Activated CD4-positive, alpha-beta T cell treated with anti-CD3 and anti-CD28 coated beads, Interleukin-2, amount 10 ng/mL, durations not matched to agents 24 days and 14 days (primary cell): ENCODE data around the gene OR1F1. TPM values are rescaled to one million over a fixed set of nuclear protein-coding genes. Genes with fewer than 3 reads are reported as not detected.

ENCODE experiments used
- DNase-seq: peaks from one replicate; pipeline ENCODE4 v3.0.0; 2022
- H3K27ac Mint-ChIP-seq: one replicate; pipeline ENCODE4 v1.8.0; 2022; ENCODE audit warnings: mild to moderate bottlenecking, mixed read lengths
- H3K27me3 Mint-ChIP-seq: one replicate; pipeline ENCODE4 v1.8.0; 2022; ENCODE audit warnings: mixed read lengths
- H3K36me3 Mint-ChIP-seq: one replicate; pipeline ENCODE4 v1.8.0; 2022; ENCODE audit warnings: low read depth, mild to moderate bottlenecking, mixed read lengths
- H3K4me1 Mint-ChIP-seq: one replicate; pipeline ENCODE4 v1.8.0; 2021; ENCODE audit warnings: mixed read lengths
- H3K4me3 Mint-ChIP-seq: one replicate; pipeline ENCODE4 v1.8.0; 2022; ENCODE audit warnings: mild to moderate bottlenecking, moderate library complexity, mixed read lengths
- H3K9me3 Mint-ChIP-seq: one replicate; pipeline ENCODE4 v1.8.0; 2021; ENCODE audit warnings: mixed read lengths
- intact Hi-C: fragments of 100-400 bp; cut with micrococcal nuclease; formaldehyde crosslinking; loops from one replicate; pipeline ENCODE4 v1.15.1; 2023
- total RNA-seq: library from RNA; stranded (reverse); gene quantifications from 2 replicates; pipeline ENCODE4 v1.2.3, GENCODE V29; 2022

Gene OR1F1
- total RNA-seq, 1 donor from 2014 or later, result not detected

- no peaks in the 10 kb centered on the region for H3K36me3 Mint-ChIP-seq
- H3K9me3 Mint-ChIP-seq, result peaks cover 14% of the 10 kb centered on the region
- intact Hi-C loops, result no loop called here
- no peak overlapping the region for H3K27ac Mint-ChIP-seq
- H3K4me3 Mint-ChIP-seq, result no peak overlapping the region
- H3K27me3 Mint-ChIP-seq, result no peaks in the 10 kb centered on the region
- DNase-seq, result no peak
- no peaks in the 10 kb centered on the region for H3K4me1 Mint-ChIP-seq
These were observed 54.7 kb downstream of the OR1F1 start for GRCh38 chr16:3242709-3243108.

- Mint-ChIP-seq H3K27me3 (no peaks in the 10 kb centered on the region), H3K4me1 (no peaks in the 10 kb centered on the region), H3K9me3 (peaks cover 14% of the 10 kb centered on the region), H3K4me3 (no peak overlapping the region), H3K36me3 (no peaks in the 10 kb centered on the region), H3K27ac (no peak overlapping the region)
- DNase-seq, result no peak
- intact Hi-C loops, result no loop called here
These were observed 55.9 kb downstream of the OR1F1 start for GRCh38 chr16:3243882-3244281.

- intact Hi-C loops, result no loop called here
- Mint-ChIP-seq H3K4me1 (no peaks in the 10 kb centered on the region), H3K27ac (no peak overlapping the region), H3K4me3 (no peak overlapping the region), H3K36me3 (peaks cover under 1% of the 10 kb centered on the region), H3K27me3 (peaks cover under 1% of the 10 kb centered on the region), H3K9me3 (peaks cover 13% of the 10 kb centered on the region)
- no peak for DNase-seq
These were observed 58.0 kb downstream of the OR1F1 start for GRCh38 chr16:3246002-3246401.

DNA sequence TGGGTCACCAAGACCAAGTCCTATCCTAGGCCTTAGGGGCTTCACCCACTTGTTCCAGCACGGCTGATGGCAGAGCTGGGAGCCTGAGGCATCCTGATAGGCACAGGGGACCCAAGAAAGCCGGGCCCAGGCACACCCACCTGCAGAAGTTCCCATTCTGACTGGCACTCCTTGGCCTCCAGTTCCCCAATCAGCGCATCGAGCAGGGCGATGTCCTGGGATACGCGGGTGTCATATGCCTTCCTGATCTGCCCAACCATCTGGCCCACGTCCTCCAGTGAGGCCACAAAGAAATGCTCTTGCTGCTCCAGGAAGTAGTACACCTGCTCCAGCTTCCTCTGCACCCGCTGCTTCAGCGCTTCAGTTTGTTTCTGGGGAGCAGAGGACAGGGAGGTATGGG lies 58.9 kb downstream of the OR1F1 start:
- peaks cover 10% of the 10 kb centered on the region for H3K9me3 Mint-ChIP-seq
- peaks cover 1% of the 10 kb centered on the region for H3K36me3 Mint-ChIP-seq
- intact Hi-C loops, result no loop called here
- H3K27me3 Mint-ChIP-seq, result peaks cover 2% of the 10 kb centered on the region
- no peaks in the 10 kb centered on the region for H3K4me1 Mint-ChIP-seq
- no peak overlapping the region for H3K4me3 Mint-ChIP-seq
- no peak for DNase-seq
- H3K27ac Mint-ChIP-seq, result no peak overlapping the region

- no peak overlapping the region for H3K27ac Mint-ChIP-seq
- peaks cover 1% of the 10 kb centered on the region for H3K36me3 Mint-ChIP-seq
- H3K4me1 Mint-ChIP-seq, result no peaks in the 10 kb centered on the region
- DNase-seq, result no peak
- peaks cover 2% of the 10 kb centered on the region for H3K27me3 Mint-ChIP-seq
- H3K9me3 Mint-ChIP-seq, result peaks cover 7% of the 10 kb centered on the region
- intact Hi-C loops, result no loop called here
- H3K4me3 Mint-ChIP-seq, result no peak overlapping the region
These were observed 60.6 kb downstream of the OR1F1 start for GRCh38 chr16:3248596-3248995.

DNA sequence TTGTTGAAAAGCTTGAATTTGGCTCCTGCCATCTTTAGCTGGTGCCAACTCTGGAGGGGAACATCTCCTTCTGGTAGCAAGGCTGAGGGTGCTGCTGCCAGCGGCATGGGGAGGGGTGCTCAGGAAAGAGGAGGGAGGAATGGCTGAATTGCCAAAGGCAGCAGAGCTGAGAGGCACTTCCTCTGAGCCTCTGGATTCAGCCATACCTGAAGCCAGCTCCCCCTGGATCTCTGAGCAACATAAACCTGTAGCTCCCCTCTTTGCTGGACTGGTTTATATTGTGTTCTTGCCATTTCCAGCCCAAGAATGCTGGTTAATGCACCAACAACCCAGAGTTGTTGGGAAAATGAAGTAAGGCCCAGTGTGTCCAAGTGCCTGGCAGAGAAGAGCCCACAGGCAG lies 61.0 kb downstream of the OR1F1 start:
- intact Hi-C loops, result no loop called here
- Mint-ChIP-seq H3K4me1 (no peaks in the 10 kb centered on the region), H3K27me3 (peaks cover 2% of the 10 kb centered on the region), H3K27ac (no peak overlapping the region), H3K36me3 (peaks cover 1% of the 10 kb centered on the region), H3K9me3 (peaks cover 5% of the 10 kb centered on the region), H3K4me3 (no peak overlapping the region)
- no peak for DNase-seq

DNA sequence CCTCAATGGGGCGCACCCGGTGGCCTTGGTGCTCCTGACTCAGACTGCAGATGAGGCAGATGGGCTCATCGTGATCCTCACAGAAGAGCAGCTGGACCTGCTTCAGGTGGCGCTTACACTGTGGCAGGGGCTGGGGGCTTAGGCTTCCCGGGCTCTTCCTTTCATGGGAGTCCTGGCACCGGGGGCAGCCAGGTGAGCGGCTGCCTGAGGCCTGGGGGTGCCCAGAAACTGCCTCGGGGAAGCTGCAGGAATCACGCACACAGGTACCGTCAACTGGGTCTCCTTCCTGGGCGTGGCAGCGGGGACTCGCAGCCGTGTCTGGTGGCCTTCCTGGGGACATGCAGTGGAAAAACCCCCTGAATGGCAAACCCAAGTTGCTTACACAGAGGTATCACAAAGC lies 61.4 kb downstream of the OR1F1 start:
- H3K9me3 Mint-ChIP-seq, result peaks cover 3% of the 10 kb centered on the region
- peaks cover 2% of the 10 kb centered on the region for H3K27me3 Mint-ChIP-seq
- intact Hi-C loops, result no loop called here
- H3K4me1 Mint-ChIP-seq, result no peaks in the 10 kb centered on the region
- H3K4me3 Mint-ChIP-seq, result no peak overlapping the region
- DNase-seq, result no peak
- no peak overlapping the region for H3K27ac Mint-ChIP-seq
- H3K36me3 Mint-ChIP-seq, result peaks cover 1% of the 10 kb centered on the region

DNA sequence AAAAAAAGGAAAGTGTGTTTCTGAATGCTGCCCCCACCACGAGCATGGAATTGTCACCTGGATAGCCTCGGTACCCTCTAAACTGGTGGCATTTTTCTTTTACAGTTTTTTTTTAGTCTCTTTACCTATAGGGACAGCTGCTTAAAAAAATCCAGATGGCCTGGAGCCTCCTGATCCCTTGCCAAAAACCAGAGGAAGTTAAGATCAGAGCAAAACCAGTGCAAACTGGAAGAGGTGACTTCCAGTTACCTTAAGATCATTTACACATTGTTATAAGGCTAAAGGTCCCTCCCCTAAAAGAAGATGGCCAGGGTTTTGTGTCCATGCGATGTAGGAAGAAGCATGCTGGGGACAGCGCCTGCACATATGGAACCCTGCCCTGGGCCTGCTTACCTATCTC lies 65.0 kb downstream of the OR1F1 start:
- peaks cover 2% of the 10 kb centered on the region for H3K27me3 Mint-ChIP-seq
- DNase-seq, result no peak
- H3K4me1 Mint-ChIP-seq, result no peaks in the 10 kb centered on the region
- no peaks in the 10 kb centered on the region for H3K9me3 Mint-ChIP-seq
- no peak overlapping the region for H3K4me3 Mint-ChIP-seq
- intact Hi-C loops, result no loop called here
- peaks cover 1% of the 10 kb centered on the region for H3K36me3 Mint-ChIP-seq
- H3K27ac Mint-ChIP-seq, result no peak overlapping the region

- intact Hi-C loops, result no loop called here
- no peaks in the 10 kb centered on the region for H3K4me1 Mint-ChIP-seq
- H3K27me3 Mint-ChIP-seq, result peaks cover 2% of the 10 kb centered on the region
- H3K36me3 Mint-ChIP-seq, result peaks cover 1% of the 10 kb centered on the region
- DNase-seq, result no peak
- no peak overlapping the region for H3K4me3 Mint-ChIP-seq
- no peak overlapping the region for H3K27ac Mint-ChIP-seq
- no peaks in the 10 kb centered on the region for H3K9me3 Mint-ChIP-seq
These were observed 66.3 kb downstream of the OR1F1 start for GRCh38 chr16:3254309-3254708.

Other genes starting within 250 kb of the OR1F1 start
- 0.17 and 0.28 TPM in 2 replicates for gene KREMEN2, start 223.9 kb upstream of the OR1F1 start, total RNA-seq
- gene PAQR4, start 218.9 kb upstream of the OR1F1 start, total RNA-seq, result 41.0 and 43.3 TPM in 2 replicates
- 152 TPM in 2 replicates for gene PKMYT1, start 207.8 kb upstream of the OR1F1 start, total RNA-seq
- gene CLDN9, start 175.3 kb upstream of the OR1F1 start, total RNA-seq, result not detected in 2 replicates
- gene CLDN6, start 170.0 kb upstream of the OR1F1 start, total RNA-seq, result not detected in 2 replicates
- 7.3 TPM in 2 replicates for gene TNFRSF12A, start 167.8 kb upstream of the OR1F1 start, total RNA-seq
- 29.4 TPM in 2 replicates for gene HCFC1R1, start 164.3 kb upstream of the OR1F1 start, total RNA-seq
- gene THOC6, start 164.2 kb upstream of the OR1F1 start, total RNA-seq, result 55.3 and 57.0 TPM in 2 replicates
- gene BICDL2, start 151.3 kb upstream of the OR1F1 start, total RNA-seq, result 0.43 and 0.63 TPM in 2 replicates
- 8.1 and 10.2 TPM in 2 replicates for gene MMP25, start 141.6 kb upstream of the OR1F1 start, total RNA-seq
- 918 and 934 TPM in 2 replicates for gene IL32, start 122.6 kb upstream of the OR1F1 start, total RNA-seq
- gene ZSCAN10, start 88.9 kb upstream of the OR1F1 start, total RNA-seq, result not detected in 2 replicates
- 0.21 and 0.47 TPM in 2 replicates for gene ZNF205, start 75.6 kb upstream of the OR1F1 start, total RNA-seq
- gene ZNF213, start 53.2 kb upstream of the OR1F1 start, total RNA-seq, result 9.5 and 10.6 TPM in 2 replicates
- gene ZNF200, start 47.0 kb downstream of the OR1F1 start, total RNA-seq, result 13.1 and 13.4 TPM in 2 replicates
- not detected in 2 replicates for gene MEFV, start 68.4 kb downstream of the OR1F1 start, total RNA-seq
- 27.0 and 31.3 TPM in 2 replicates for gene ZNF263, start 95.3 kb downstream of the OR1F1 start, total RNA-seq
- 2.3 and 3.2 TPM in 2 replicates for gene TIGD7, start 117.2 kb downstream of the OR1F1 start, total RNA-seq
- 26.5 and 33.5 TPM in 2 replicates for gene ZNF75A, start 117.3 kb downstream of the OR1F1 start, total RNA-seq
- not detected in 2 replicates for gene OR2C1, start 167.7 kb downstream of the OR1F1 start, total RNA-seq
- gene ZSCAN32, start 212.8 kb downstream of the OR1F1 start, total RNA-seq, result 16.8 and 17.9 TPM in 2 replicates
- 10.1 and 11.4 TPM in 2 replicates for gene ZNF174, start 213.0 kb downstream of the OR1F1 start, total RNA-seq